OCI-LY7 (cell line): ENCODE data around the gene GLS.

ENCODE experiments used
- EZH2phosphoT487 ChIP-seq: fragments of 200-600 bp; sonication (generic); IDR thresholded peaks from 2 replicates; pipeline ENCODE4 v1.6.1; 2018; ENCODE audit warnings: low read depth, borderline replicate concordance, mild to moderate bottlenecking, mixed run types, antibody characterized with exemption, low read length, moderate library complexity, mixed read lengths
- TF ChIP-seq, protein P1 (sequence below): fragments of 200-600 bp; sonication (generic); conservative IDR thresholded peaks from 2 replicates; pipeline ENCODE4 v1.5.1; 2014; ENCODE audit warnings: mild to moderate bottlenecking, antibody characterized with exemption, low read length, moderate library complexity, mixed read lengths

- TF ChIP-seq, protein P1, sequence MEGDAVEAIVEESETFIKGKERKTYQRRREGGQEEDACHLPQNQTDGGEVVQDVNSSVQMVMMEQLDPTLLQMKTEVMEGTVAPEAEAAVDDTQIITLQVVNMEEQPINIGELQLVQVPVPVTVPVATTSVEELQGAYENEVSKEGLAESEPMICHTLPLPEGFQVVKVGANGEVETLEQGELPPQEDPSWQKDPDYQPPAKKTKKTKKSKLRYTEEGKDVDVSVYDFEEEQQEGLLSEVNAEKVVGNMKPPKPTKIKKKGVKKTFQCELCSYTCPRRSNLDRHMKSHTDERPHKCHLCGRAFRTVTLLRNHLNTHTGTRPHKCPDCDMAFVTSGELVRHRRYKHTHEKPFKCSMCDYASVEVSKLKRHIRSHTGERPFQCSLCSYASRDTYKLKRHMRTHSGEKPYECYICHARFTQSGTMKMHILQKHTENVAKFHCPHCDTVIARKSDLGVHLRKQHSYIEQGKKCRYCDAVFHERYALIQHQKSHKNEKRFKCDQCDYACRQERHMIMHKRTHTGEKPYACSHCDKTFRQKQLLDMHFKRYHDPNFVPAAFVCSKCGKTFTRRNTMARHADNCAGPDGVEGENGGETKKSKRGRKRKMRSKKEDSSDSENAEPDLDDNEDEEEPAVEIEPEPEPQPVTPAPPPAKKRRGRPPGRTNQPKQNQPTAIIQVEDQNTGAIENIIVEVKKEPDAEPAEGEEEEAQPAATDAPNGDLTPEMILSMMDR = no peak
- no peak for TF ChIP-seq EZH2phosphoT487
These were observed 31.2 kb downstream of the GLS start for GRCh38 chr2:190911813-190912212.
